HUES64 (cell line): ENCODE results near the gene FLNA. TPM values are rescaled to one million over a fixed set of nuclear protein-coding genes. Genes with fewer than 3 reads are reported as not detected.

Experiments used
- H3K27ac ChIP-seq: 2 replicates; pipeline ENCODE4 v1.7.0; 2013; ENCODE audit warnings: low read depth, low read length, inconsistent platforms
- H3K27me3 ChIP-seq: 2 replicates; pipeline ENCODE4 v1.6.1; 2013; ENCODE audit warnings: mild to moderate bottlenecking, low read length; ENCODE audit not compliant: insufficient read depth
- H3K36me3 ChIP-seq: 2 replicates; pipeline ENCODE4 v1.6.1; 2013; ENCODE audit warnings: mild to moderate bottlenecking, low read length; ENCODE audit not compliant: insufficient read depth
- H3K4me1 ChIP-seq: 2 replicates; pipeline ENCODE4 v1.6.1; 2013; ENCODE audit warnings: mild to moderate bottlenecking, low read length, moderate library complexity; ENCODE audit not compliant: insufficient read depth
- H3K4me3 ChIP-seq: 2 replicates; pipeline ENCODE4 v1.5.1; 2013; ENCODE audit warnings: mild to moderate bottlenecking, low read length, moderate library complexity
- H3K9ac ChIP-seq: 2 replicates; pipeline ENCODE4 v1.6.1; 2013; ENCODE audit warnings: mild to moderate bottlenecking, low read depth, low read length
- H3K9me3 ChIP-seq: 2 replicates; pipeline ENCODE4 v1.6.1; 2013; ENCODE audit warnings: low read depth, low read length; ENCODE audit not compliant: insufficient read depth
- WGBS: fragments of 150-250, 120-280 bp; methylation state at CpG from one replicate; pipeline ENCODE4 v1.1.7; 2013; ENCODE audit warnings: missing lambda C conversion rate; 5-methylcytosine and 5-hydroxymethylcytosine counted together
- polyA plus RNA-seq, 2 experiments: library from polyadenylated mRNA; stranded (reverse); fragments of 50-300 nt; gene quantifications; one replicate each; pipeline ENCODE4 v1.2.3, GENCODE V29; 2013

Gene FLNA, protein sequence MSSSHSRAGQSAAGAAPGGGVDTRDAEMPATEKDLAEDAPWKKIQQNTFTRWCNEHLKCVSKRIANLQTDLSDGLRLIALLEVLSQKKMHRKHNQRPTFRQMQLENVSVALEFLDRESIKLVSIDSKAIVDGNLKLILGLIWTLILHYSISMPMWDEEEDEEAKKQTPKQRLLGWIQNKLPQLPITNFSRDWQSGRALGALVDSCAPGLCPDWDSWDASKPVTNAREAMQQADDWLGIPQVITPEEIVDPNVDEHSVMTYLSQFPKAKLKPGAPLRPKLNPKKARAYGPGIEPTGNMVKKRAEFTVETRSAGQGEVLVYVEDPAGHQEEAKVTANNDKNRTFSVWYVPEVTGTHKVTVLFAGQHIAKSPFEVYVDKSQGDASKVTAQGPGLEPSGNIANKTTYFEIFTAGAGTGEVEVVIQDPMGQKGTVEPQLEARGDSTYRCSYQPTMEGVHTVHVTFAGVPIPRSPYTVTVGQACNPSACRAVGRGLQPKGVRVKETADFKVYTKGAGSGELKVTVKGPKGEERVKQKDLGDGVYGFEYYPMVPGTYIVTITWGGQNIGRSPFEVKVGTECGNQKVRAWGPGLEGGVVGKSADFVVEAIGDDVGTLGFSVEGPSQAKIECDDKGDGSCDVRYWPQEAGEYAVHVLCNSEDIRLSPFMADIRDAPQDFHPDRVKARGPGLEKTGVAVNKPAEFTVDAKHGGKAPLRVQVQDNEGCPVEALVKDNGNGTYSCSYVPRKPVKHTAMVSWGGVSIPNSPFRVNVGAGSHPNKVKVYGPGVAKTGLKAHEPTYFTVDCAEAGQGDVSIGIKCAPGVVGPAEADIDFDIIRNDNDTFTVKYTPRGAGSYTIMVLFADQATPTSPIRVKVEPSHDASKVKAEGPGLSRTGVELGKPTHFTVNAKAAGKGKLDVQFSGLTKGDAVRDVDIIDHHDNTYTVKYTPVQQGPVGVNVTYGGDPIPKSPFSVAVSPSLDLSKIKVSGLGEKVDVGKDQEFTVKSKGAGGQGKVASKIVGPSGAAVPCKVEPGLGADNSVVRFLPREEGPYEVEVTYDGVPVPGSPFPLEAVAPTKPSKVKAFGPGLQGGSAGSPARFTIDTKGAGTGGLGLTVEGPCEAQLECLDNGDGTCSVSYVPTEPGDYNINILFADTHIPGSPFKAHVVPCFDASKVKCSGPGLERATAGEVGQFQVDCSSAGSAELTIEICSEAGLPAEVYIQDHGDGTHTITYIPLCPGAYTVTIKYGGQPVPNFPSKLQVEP (N-terminal part only)
- 558 TPM for polyA plus RNA-seq (2013, experiment 1 of 2)
- polyA plus RNA-seq (2013, experiment 2 of 2): 531 TPM

DNA sequence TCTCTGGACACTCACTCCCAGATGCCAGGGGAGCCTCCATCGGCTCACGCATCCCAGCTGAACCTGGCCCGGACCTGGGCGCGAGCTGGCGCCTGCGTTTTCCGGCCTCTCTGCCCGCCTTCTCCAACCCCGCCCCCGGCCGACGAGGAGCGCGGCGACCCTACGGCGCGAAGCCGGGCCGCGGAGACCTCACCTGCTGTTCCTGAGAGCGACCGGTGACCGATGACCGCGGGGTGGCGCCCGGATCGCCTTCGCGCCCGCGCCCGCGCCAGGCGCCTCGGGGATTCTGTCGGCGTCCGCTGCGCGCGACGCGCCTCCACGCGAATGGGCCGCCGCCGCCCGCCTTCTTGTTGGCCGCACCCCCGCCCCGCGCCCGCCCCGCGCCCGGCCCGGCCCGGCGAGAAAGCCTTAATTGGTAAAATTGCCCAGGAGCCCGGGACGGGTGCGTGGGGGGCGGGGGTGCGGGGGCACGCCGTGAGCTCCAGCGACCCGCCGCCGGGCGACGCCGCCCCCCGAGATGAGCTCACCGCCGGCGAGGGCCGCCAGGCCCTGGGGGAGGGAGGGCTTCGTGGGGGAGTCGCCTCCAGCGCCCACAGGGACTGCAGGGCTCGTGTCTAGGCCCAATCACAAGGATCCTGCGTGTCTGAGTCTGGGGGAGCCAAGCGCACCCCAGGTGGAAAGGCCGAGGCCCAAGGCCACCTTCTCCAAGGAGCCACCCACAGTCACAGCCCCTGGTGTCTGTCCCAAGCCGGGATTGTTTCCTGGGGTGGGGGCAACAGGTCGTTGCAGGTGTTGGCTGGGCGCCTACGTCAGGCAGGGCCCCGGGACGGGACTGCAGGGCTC, at the start of gene FLNA:
Gene FLNA, minus strand, starts transcription at position 322 of the 843 bp plus-strand sequence. CDS start 3,389 bp downstream, outside the sequence.
- peaks cover 7% of the 10 kb centered on the region; the same call in 1 of the 2 replicates for H3K4me1 ChIP-seq
- no peaks in the 10 kb centered on the region for H3K9me3 ChIP-seq
- H3K27me3 ChIP-seq: peaks cover 6% of the 10 kb centered on the region; the same call in 1 of the 2 replicates
- H3K9ac ChIP-seq: peak within 1 kb of the TSS; percentile 26; the same call in 1 of the 2 replicates
- H3K27ac ChIP-seq: peak within 1 kb of the TSS; percentile 28; the same call in 1 of the 2 replicates
- 6% methylated on average over 76 of the region's 95 CpGs for WGBS
- 0 out of 2 replicates have a peak, but pooled peaks cover 5% of the 10 kb centered on the region for H3K36me3 ChIP-seq
- peak within 1 kb of the TSS; percentile 47 for H3K4me3 ChIP-seq

GRCh38 chrX:154420402-154420756, 45.9 kb upstream of the FLNA start:
- no peak overlapping the region for H3K9ac ChIP-seq
- no peaks in the 10 kb centered on the region for H3K36me3 ChIP-seq
- no peaks in the 10 kb centered on the region for H3K27me3 ChIP-seq
- WGBS: 95% methylated on average over 10 of the region's 10 CpGs
- H3K4me3 ChIP-seq: no peak overlapping the region
- H3K9me3 ChIP-seq: no peaks in the 10 kb centered on the region
- H3K27ac ChIP-seq: no peak overlapping the region
- H3K4me1 ChIP-seq: no peaks in the 10 kb centered on the region

DNA sequence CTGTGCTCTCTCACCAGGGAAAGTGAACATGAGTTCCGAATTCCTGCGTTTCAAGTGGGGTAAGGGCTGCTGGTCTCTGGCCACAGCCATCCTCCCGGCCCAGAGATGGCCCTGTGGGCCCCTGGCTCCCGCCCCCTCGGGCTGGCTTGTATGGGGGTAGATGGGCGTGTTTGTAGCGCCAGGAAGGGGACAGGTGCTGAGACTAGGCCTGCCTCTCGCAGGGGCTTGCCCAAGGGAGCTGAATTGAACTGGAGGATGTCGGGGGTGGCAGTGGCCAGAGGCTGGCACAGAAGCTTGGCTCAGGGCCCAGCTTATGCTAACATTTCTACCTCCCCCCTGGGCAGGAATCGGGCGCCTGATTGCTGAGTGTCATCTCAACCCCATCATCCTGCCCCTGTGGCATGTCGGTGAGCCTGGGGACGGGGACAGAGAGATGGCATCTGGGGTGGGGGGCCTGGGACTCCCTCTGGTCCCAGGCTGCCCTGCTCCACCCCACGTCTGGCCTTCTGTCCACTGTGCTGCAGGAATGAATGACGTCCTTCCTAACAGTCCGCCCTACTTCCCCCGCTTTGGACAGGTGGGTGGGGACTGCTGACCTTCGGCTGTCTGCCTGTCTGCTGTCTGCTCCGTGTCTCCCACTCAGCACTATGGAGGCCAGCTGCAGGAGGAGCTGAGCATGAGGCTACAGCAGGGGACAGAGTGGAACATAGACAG, 45.4 kb upstream of the FLNA start:
- H3K9me3 ChIP-seq: no peaks in the 10 kb centered on the region
- H3K9ac ChIP-seq: no peak overlapping the region
- H3K4me3 ChIP-seq: no peak overlapping the region
- no peaks in the 10 kb centered on the region for H3K27me3 ChIP-seq
- H3K4me1 ChIP-seq: no peaks in the 10 kb centered on the region
- no peak overlapping the region for H3K27ac ChIP-seq
- H3K36me3 ChIP-seq: no peaks in the 10 kb centered on the region
- 94% methylated on average over 19 of the region's 19 CpGs for WGBS

DNA sequence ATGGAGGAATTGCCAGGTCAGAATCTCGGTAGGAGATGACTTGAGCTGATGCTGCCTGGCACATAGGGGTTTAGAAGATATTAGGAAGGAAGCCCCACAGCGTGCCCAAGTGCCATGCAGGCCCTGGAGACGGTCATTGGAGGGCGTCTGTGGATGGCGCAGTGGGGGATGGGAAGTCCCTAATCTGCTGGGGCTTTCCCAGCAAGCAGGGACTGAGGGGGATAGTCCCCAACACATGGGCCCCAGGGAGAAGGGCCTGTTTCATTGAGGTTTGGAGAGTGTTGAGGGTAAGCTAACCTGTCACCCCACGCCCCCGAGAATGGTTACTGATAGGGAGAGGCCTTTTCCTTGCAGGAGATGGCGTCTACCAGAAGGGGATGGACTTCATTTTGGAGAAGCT, 44.8 kb upstream of the FLNA start:
- Histone ChIP-seq H3K27ac (no peak overlapping the region), H3K9ac (no peak overlapping the region), H3K4me1 (no peaks in the 10 kb centered on the region), H3K4me3 (no peak overlapping the region), H3K27me3 (no peaks in the 10 kb centered on the region), H3K36me3 (no peaks in the 10 kb centered on the region), H3K9me3 (no peaks in the 10 kb centered on the region)
- WGBS: 93% methylated on average over 8 of the region's 8 CpGs

- no peaks in the 10 kb centered on the region for H3K27me3 ChIP-seq
- no peak overlapping the region for H3K4me3 ChIP-seq
- no peak overlapping the region for H3K27ac ChIP-seq
- H3K4me1 ChIP-seq: peaks cover 4% of the 10 kb centered on the region; the same call in 1 of the 2 replicates
- H3K9ac ChIP-seq: no peak overlapping the region
- 91% methylated on average over 7 of the region's 7 CpGs for WGBS
- H3K36me3 ChIP-seq: peaks cover 6% of the 10 kb centered on the region
- no peaks in the 10 kb centered on the region for H3K9me3 ChIP-seq
Measured at GRCh38 chrX:154417157-154417556, 42.7 kb upstream of the FLNA start.

DNA sequence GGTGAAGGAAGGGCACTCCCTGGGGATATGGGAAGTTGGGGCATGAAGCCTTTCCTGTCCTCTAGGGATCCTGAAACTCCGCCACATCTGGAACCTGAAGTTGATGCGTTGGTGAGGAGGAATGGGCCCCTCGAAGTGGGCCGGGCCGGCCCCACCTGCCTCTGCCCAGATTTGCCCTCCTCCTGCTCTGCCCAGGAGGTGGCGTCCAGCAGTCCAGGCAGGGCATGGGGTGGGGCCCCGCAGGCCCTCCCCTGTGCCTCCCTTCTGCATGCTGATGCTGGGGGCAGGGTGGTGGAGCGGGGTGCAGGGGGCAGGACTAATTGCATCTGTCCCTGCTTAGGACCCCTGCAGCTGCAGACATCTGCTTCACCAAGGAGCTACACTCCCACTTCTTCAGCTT, 38.7 kb upstream of the FLNA start:
- Histone ChIP-seq H3K27me3 (no peaks in the 10 kb centered on the region), H3K27ac (no peak overlapping the region), H3K4me1 (peaks cover 4% of the 10 kb centered on the region; the same call in 1 of the 2 replicates), H3K36me3 (peaks cover 6% of the 10 kb centered on the region), H3K9me3 (no peaks in the 10 kb centered on the region), H3K9ac (no peak overlapping the region), H3K4me3 (no peak overlapping the region)
- 94% methylated on average over 6 of the region's 8 CpGs for WGBS

DNA sequence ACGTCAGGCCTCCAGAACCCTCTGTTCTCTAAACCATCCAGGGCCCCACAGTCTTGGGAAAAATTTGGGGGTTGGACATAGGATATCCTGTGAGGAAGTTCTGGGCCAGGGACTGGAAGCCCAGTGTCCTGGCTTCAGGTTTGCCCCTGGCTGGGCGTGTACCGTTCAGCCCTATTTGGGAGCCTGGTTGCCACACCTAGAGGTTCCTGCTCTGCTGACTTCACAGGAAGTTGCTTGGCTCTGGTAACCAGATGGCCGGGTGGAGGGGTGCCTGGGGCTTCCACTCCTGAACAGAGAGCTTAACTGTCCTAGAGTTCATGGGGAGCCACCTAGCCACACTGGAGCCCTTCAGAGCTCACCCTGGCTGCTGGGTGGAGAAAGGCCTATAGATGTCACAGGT, 38.0 kb upstream of the FLNA start:
- Histone ChIP-seq H3K9me3 (no peaks in the 10 kb centered on the region), H3K27ac (no peak overlapping the region)
- WGBS: 83% methylated on average over 3 of the region's 4 CpGs

DNA sequence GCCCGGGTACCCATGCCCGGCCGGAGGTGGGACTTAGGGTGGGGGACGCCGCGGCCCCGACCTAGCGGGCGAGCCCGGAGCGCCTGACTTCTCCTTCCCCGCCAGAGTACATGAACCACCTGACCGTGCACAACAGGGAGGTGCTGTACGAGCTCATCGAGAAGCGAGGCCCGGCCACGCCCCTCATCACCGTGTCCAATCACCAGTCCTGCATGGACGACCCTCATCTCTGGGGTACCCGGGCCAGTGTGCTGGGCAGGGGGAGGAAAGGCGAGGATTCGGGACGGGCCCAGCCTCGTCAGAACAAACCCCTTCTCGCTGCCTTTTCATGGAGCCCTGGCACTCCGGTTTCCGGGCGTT, 37.5 kb upstream of the FLNA start:
- 5% methylated on average over 29 of the region's 29 CpGs for WGBS
- peak overlapping the region; percentile 21; the same call in 1 of the 2 replicates for H3K27ac ChIP-seq
- peaks cover 4% of the 10 kb centered on the region; the same call in 1 of the 2 replicates for H3K4me1 ChIP-seq
- peak overlapping the region; percentile 66 for H3K9ac ChIP-seq
- no peaks in the 10 kb centered on the region for H3K9me3 ChIP-seq
- peaks cover 6% of the 10 kb centered on the region for H3K36me3 ChIP-seq
- H3K27me3 ChIP-seq: no peaks in the 10 kb centered on the region
- peak overlapping the region; percentile 76 for H3K4me3 ChIP-seq

More for the DNA sequence above, 38.0 kb upstream of the FLNA start:
- Histone ChIP-seq H3K36me3 (peaks cover 6% of the 10 kb centered on the region), H3K9ac (no peak overlapping the region), H3K4me1 (peaks cover 4% of the 10 kb centered on the region; the same call in 1 of the 2 replicates), H3K4me3 (peak overlapping the region; percentile 76), H3K27me3 (no peaks in the 10 kb centered on the region)

DNA sequence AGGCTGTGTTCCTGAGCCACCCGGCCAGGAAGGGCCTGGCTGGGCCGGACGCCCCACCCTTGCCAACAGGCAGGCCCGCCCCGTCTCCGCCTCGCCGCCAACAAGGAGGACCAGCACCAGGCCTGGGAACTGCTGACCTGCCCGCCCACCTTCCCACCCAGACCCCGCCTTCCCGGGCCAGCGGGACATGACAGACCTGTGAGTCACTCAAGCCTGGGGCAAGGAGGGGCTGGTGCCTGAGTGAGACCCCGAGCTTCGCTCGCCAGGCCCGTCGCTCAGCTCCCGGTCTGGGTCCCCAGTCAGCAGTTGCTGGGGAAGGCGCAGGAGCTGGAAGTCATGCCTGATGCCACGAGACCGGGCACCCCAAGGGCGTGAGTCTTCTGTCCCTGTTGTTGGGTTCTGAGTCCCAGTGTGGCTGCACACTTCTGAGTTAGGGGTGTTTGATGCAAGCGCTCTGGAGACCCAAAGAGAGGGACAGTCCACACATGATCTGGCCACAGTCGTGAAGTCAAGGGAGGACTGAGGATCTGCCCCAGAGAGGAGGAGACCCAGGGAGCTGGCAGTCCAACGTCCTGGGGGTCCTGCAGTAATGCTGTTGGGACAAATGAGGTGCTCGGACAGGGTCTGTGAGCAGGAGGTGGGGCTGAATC, 34.9 kb upstream of the FLNA start, which contains the start of gene DNASE1L1:
Gene DNASE1L1, minus strand, starts transcription at position 33 of the 650 bp plus-strand sequence. CDS start 3,686 bp downstream, outside the sequence.
- Histone ChIP-seq H3K9ac (peak within 1 kb of the TSS; percentile 44), H3K36me3 (peaks cover 6% of the 10 kb centered on the region), H3K9me3 (no peaks in the 10 kb centered on the region), H3K4me3 (peak within 1 kb of the TSS; percentile 43), H3K4me1 (peaks cover 4% of the 10 kb centered on the region; the same call in 1 of the 2 replicates), H3K27me3 (no peaks in the 10 kb centered on the region), H3K27ac (peak within 1 kb of the TSS; percentile 45; the same call in 1 of the 2 replicates)
- WGBS: 14% methylated on average over 26 of the region's 26 CpGs
